Ovary (tissue), 9 donors: ENCODE measurements around the gene GRIN3A. TPM values are rescaled to one million over a fixed set of nuclear protein-coding genes. Genes with fewer than 3 reads are reported as not detected.
"Not testable (repeated sequence)": the region's sequence is repeated elsewhere in the genome, so short reads cannot be mapped to it uniquely, and the experiment has no call there.

Experiments
- DNase-seq, 5 donors: peaks; one replicate each; pipeline ENCODE4 v3.0.0-alpha.2; 2019 to 2020
- H3K27ac ChIP-seq, 2 donors: fragments of 200-600 bp; one replicate each; pipeline versions ENCODE4 v1.5.1 to v1.8.0; 2019 to 2022
- H3K27me3 ChIP-seq: fragments of 200-600 bp; one replicate; pipeline ENCODE4 v1.8.0; 2022
- H3K36me3 ChIP-seq: fragments of 200-600 bp; sonication (generic); one replicate; pipeline ENCODE4 v1.5.1; 2019
- H3K4me1 ChIP-seq: one replicate; pipeline ENCODE4 v1.8.1; 2013; ENCODE audit warnings: mild to moderate bottlenecking, moderate library complexity; ENCODE audit not compliant: insufficient read depth
- H3K4me3 ChIP-seq: fragments of 200-600 bp; sonication (generic); one replicate; pipeline ENCODE4 v1.5.1; 2017
- H3K9me3 ChIP-seq, 2 donors: fragments of 200-600 bp in 1 of 2; sonication (generic) in 1 of 2; one replicate each; pipeline versions ENCODE4 v1.5.1 to v1.8.1; 2013 to 2019; ENCODE audit warnings: mild to moderate bottlenecking in 1 of 2, moderate library complexity in 1 of 2
- CTCF ChIP-seq, 3 donors: fragments of 450-650 bp in 2 of 3; fragments of 200-600 bp in 1 of 3; IDR thresholded peaks; one replicate each; pipeline versions ENCODE4 v1.5.1 to v1.8.0; 2016 to 2022; ENCODE audit warnings: antibody characterized with exemption in 3 of 3, mild to moderate bottlenecking in 1 of 3
- EP300 ChIP-seq: sonication (generic); formaldehyde crosslinking; IDR thresholded peaks from one replicate; pipeline ENCODE4 v1.6.1; 2017; ENCODE audit warnings: antibody characterized with exemption
- POLR2A ChIP-seq: fragments of 450-650 bp; IDR thresholded peaks from one replicate; pipeline ENCODE4 v1.6.1; 2017; ENCODE audit warnings: antibody characterized with exemption, mild to moderate bottlenecking, moderate library complexity
- WGBS, 3 donors: extraction: QIAGEN DNeasy Blood & Tissue Kit in 1 of 3; methylation state at CpG; one replicate each; pipeline versions ENCODE4 v1.1.5 to v1.1.7; 2013 to 2017; 5-methylcytosine and 5-hydroxymethylcytosine counted together
- intact Hi-C, 4 donors: fragments of 100-400 bp; cut with DNase I; formaldehyde crosslinking; loops; one replicate each; pipeline versions ENCODE4 v1.11.0 to v1.15.1; 2022 to 2023
- polyA plus RNA-seq, 2 donors: library from polyadenylated mRNA; stranded (reverse); fragments of 200-250 nt in 1 of 2; fragments of 350-450 nt in 1 of 2; fragmentation: Illumina TruSeq in 1 of 2; extraction: RNeasy Lipid Tissue Mini Kit (QIAGEN cat#74804) in 1 of 2; gene quantifications; one replicate each; pipeline ENCODE4 v1.2.3, GENCODE V29; 2013 to 2014
- total RNA-seq, 7 donors: library from RNA; depleted of rRNA in 2 of 7; stranded (reverse); fragments of >200 nt in 2 of 7; fragmentation: NEBNext Ultra II Directional in 3 of 7; extraction: Animal tissue kit (Norgen Biotek cat#: 25700) in 3 of 7; gene quantifications; one replicate each; pipeline versions ENCODE4 v1.1.0 to v1.2.4, GENCODE V29; 2016 to 2023
- donor health status: DM: no; HTN: no; CAD: no; lungs with moderate emphysema.
- donor health status: DM: no; HTN: no; CAD: no.
- donor health status: Bipolar disorder and iron deficiency.
- donor health status: DM: yes; HTN: yes; CAD: no.
- donor health status: DM: no; HTN: no; CAD: no.
- donor health status: DM: yes; HTN: yes; CAD: no.

Gene GRIN3A
- total and polyA plus RNA-seq, 9 donors: 0.02 to 1.00 (median 0.24) TPM

GRCh38 chr9:101591787-101592446, 146.5 kb downstream of the GRIN3A start:
- H3K9me3 ChIP-seq: no peaks in the 10 kb centered on the region
- no peak for TF ChIP-seq POLR2A
- no peak for TF ChIP-seq CTCF (IDR thresholded peaks at IDR 0.05)
- TF ChIP-seq EP300: no peak
- H3K4me1 ChIP-seq: no peaks in the 10 kb centered on the region
- no peak for DNase-seq
- no peaks in the 10 kb centered on the region for H3K36me3 ChIP-seq
- no peak overlapping the region for H3K27ac ChIP-seq
- H3K27me3 ChIP-seq: no peaks in the 10 kb centered on the region
- no peak overlapping the region for H3K4me3 ChIP-seq
- intact Hi-C loops: no loop called here

DNA sequence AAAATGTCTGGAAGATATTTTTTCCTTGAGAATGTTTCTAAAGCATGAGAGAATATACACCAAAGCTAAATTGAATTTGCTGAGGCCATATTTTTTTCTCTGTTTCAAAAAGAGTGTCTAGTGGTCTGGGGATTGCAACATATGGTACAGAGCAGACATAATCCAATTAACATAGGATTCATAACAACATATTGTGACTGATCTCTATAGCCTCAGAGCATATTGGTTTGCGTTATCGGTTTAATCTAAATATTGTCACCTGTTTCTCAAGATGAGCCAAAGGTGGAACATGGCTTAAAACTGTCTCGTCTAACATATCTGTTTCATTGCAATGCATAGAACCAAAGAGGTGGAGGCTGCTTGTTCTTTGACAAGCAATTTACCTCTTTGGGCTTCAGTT, 147.5 kb downstream of the GRIN3A start:
- H3K9me3 ChIP-seq: no peaks in the 10 kb centered on the region
- no peak for DNase-seq
- no peak overlapping the region for H3K4me3 ChIP-seq
- H3K4me1 ChIP-seq: no peaks in the 10 kb centered on the region
- TF ChIP-seq POLR2A (no peak), EP300 (no peak), CTCF (IDR thresholded peaks at IDR 0.05) (no peak)
- no peaks in the 10 kb centered on the region for H3K27me3 ChIP-seq
- 90 to 94% (median 93%) methylated on average over 3 of the region's 3 CpGs for WGBS, 3 donors
- intact Hi-C loops: no loop called here
- H3K36me3 ChIP-seq: no peaks in the 10 kb centered on the region
- H3K27ac ChIP-seq: no peak overlapping the region

- H3K4me1 ChIP-seq, H3K36me3 ChIP-seq, H3K9me3 ChIP-seq, DNase-seq, H3K4me3 ChIP-seq, intact Hi-C loops, H3K27ac ChIP-seq, H3K27me3 ChIP-seq: not testable (repeated sequence)
- 86 to 90% (median 86%) methylated on average over 6 of the region's 6 CpGs for WGBS, 3 donors
Observed at GRCh38 chr9:101590074-101590473, 148.4 kb downstream of the GRIN3A start.

DNA sequence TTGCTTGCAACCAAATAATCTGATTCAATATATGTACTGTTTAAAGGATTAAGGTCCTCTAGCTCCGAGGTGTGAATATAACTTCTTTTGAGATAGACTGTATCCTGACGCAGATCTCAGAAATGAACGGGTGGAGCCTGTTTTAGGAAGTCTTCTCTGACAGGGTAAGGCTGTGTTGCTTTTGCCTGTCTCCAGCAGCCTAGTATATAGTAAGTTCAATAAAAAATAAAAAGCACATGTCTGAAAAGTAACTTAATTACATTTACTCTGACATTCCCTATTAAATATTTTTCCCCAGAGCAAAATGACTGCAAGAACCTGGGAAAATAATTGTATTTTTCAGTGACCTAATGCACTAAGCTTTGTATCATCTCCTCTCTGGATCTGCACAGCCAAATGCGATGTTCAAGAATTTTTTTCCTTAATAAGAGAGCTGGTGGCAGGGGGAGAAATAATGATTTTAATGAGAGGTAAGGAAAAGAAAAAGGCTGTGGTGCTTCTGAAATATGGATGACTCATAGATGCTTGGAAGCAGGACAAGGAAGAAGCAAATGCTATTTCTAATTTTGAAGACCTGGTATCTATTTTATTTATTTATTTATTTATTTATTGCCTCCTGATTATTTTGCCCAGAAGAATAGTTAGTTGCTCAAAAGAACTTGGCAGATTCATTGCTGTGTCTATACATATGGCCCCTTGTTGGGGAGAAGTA, 151.0 kb downstream of the GRIN3A start:
- Histone ChIP-seq H3K4me1 (no peaks in the 10 kb centered on the region), H3K9me3 (no peaks in the 10 kb centered on the region), H3K27ac (no peak overlapping the region), H3K36me3 (no peaks in the 10 kb centered on the region), H3K27me3 (no peaks in the 10 kb centered on the region), H3K4me3 (no peak overlapping the region)
- no peak for DNase-seq
- TF ChIP-seq EP300: no peak
- TF ChIP-seq CTCF (IDR thresholded peaks at IDR 0.05): no peak
- no peak for TF ChIP-seq POLR2A
- WGBS, 3 donors: 67 to 79% (median 77%) methylated on average over 4 of the region's 4 CpGs
- intact Hi-C loops: no loop called here

- intact Hi-C loops: no loop called here
- H3K27ac ChIP-seq: no peak overlapping the region
- no peaks in the 10 kb centered on the region for H3K9me3 ChIP-seq
- no peaks in the 10 kb centered on the region for H3K36me3 ChIP-seq
- 88 to 92% (median 91%) methylated on average over 5 of the region's 5 CpGs for WGBS, 3 donors
- DNase-seq: no peak
- H3K4me1 ChIP-seq: no peaks in the 10 kb centered on the region
- H3K4me3 ChIP-seq: no peak overlapping the region
- H3K27me3 ChIP-seq: no peaks in the 10 kb centered on the region
- TF ChIP-seq POLR2A (no peak), EP300 (no peak), CTCF (IDR thresholded peaks at IDR 0.05) (no peak)
Observed at GRCh38 chr9:101586651-101587050, 151.8 kb downstream of the GRIN3A start.
